Ishikawa (cell line): ENCODE data around the gene USP6.

Experiments used
- CEBPB ChIP-seq: IDR thresholded peaks from 2 replicates; pipeline ENCODE4 v1.6.1; 2012
- CREB1 ChIP-seq: IDR thresholded peaks from 2 replicates; pipeline ENCODE4 v1.6.1; 2012; ENCODE audit warnings: low read depth
- EGR1 ChIP-seq: IDR thresholded peaks from 2 replicates; pipeline ENCODE4 v1.6.1; 2012
- EP300 ChIP-seq: IDR thresholded peaks from 2 replicates; pipeline ENCODE4 v1.6.1; 2012; ENCODE audit warnings: borderline replicate concordance
- FOXM1 ChIP-seq: IDR thresholded peaks from 2 replicates; pipeline ENCODE4 v1.6.1; 2012; ENCODE audit warnings: low read depth, borderline replicate concordance
- MAX ChIP-seq: IDR thresholded peaks from 2 replicates; pipeline ENCODE4 v1.6.1; 2012
- NFIC ChIP-seq: IDR thresholded peaks from 2 replicates; pipeline ENCODE4 v1.6.1; 2012
- RAD21 ChIP-seq: IDR thresholded peaks from 2 replicates; pipeline ENCODE4 v1.6.1; 2012; ENCODE audit warnings: low read depth
- REST ChIP-seq: IDR thresholded peaks from 2 replicates; pipeline ENCODE4 v1.6.1; 2012; ENCODE audit warnings: low read depth, mild to moderate bottlenecking
- TAF1 ChIP-seq: IDR thresholded peaks from 2 replicates; pipeline ENCODE4 v1.6.1; 2012; ENCODE audit warnings: low read depth, mild to moderate bottlenecking
- TCF12 ChIP-seq: IDR thresholded peaks from 2 replicates; pipeline ENCODE4 v1.6.1; 2012; ENCODE audit warnings: low read depth
- TEAD4 ChIP-seq: IDR thresholded peaks from 2 replicates; pipeline ENCODE4 v1.6.1; 2012
- USF1 ChIP-seq: IDR thresholded peaks from 2 replicates; pipeline ENCODE4 v1.6.1; 2012
- YY1 ChIP-seq: IDR thresholded peaks from 2 replicates; pipeline ENCODE4 v1.6.1; 2012; ENCODE audit warnings: low read depth
- ZBTB7A ChIP-seq: IDR thresholded peaks from 2 replicates; pipeline ENCODE4 v1.6.1; 2012; ENCODE audit warnings: low read depth

Gene USP6

GRCh38 chr17:5210614-5211252, 94.9 kb downstream of the USP6 start:
- TF ChIP-seq EGR1 = no peak
- no peak for TF ChIP-seq YY1
- TF ChIP-seq TCF12 = no peak
- TF ChIP-seq MAX = no peak
- TF ChIP-seq ZBTB7A = no peak
- no peak for TF ChIP-seq REST
- TF ChIP-seq CREB1 = no peak
- TF ChIP-seq FOXM1 = no peak
- TF ChIP-seq EP300 = no peak
- TF ChIP-seq RAD21 = no peak
- no peak for TF ChIP-seq CEBPB
- TF ChIP-seq TAF1 = no peak
- no peak for TF ChIP-seq TEAD4
- TF ChIP-seq USF1 = no peak
- TF ChIP-seq NFIC = no peak

- TF ChIP-seq CREB1 (no peak), EP300 (no peak)
Observed at GRCh38 chr17:5211458-5211857, 95.6 kb downstream of the USP6 start.

GRCh38 chr17:5219536-5219935, 103.7 kb downstream of the USP6 start:
- TF ChIP-seq FOXM1 (no peak), YY1 (no peak), TEAD4 (no peak), EGR1 (no peak), ZBTB7A (no peak), CREB1 (no peak), REST (no peak), USF1 (no peak), MAX (no peak)

- TF ChIP-seq CEBPB (no peak), REST (no peak), NFIC (no peak), USF1 (no peak), EGR1 (no peak), ZBTB7A (no peak), TCF12 (no peak), TEAD4 (no peak), TAF1 (no peak), FOXM1 (no peak), RAD21 (no peak), EP300 (no peak), CREB1 (no peak), MAX (no peak), YY1 (no peak)
Observed at GRCh38 chr17:5220074-5220473, 104.2 kb downstream of the USP6 start.
